K562 (cell line): ENCODE measurements around the gene GNGT2. TPM values are rescaled to one million over a fixed set of nuclear protein-coding genes. Genes with fewer than 3 reads are reported as not detected.

Experiments used
- ATAC-seq: fragments of 200-7000 bp; cut with Tn5 transposase; 3 replicates; pipeline ENCODE4 v1.9.1; 2020; ENCODE audit warnings: moderate library complexity
- BruUV-seq: library from RNA; stranded (reverse); fragments of 400-500 nt; replicated peaks from 2 replicates; lab custom pipeline; 2021; lab: Mats Ljungman, UMichigan
- CTCF ChIA-PET: fragments of 300-600 bp; formaldehyde crosslinking; extraction: SDS; loops from one replicate; lab custom pipeline; 2021; ENCODE audit warnings: low intra/inter-chr PET ratio; lab: Yijun Ruan, JAX
- POLR2A ChIA-PET: fragments of 300-600, 350-650 bp; sonication (Branson Sonifier 250); formaldehyde crosslinking; extraction: SDS; loops from one replicate; lab custom pipeline; 2021; ENCODE audit warnings: antibody characterized with exemption, inconsistent platforms; lab: Yijun Ruan, JAX
- DNase-seq, 4 experiments: peaks; one replicate each; pipeline versions ENCODE4 v3.0.0 to v3.0.0-alpha.2; 2011 to 2018; ENCODE audit warnings: low spot score in 3 of 4, mixed read lengths in 3 of 4; ENCODE audit errors: extremely low read depth in 1 of 4
- FAIRE-seq: peaks from 2 replicates; lab custom pipeline; 2011; peaks lifted over from hg19 to GRCh38; lab: Jason Lieb, UNC
- H2AFZ ChIP-seq: 2 replicates; pipeline ENCODE4 v1.6.0; 2011; ENCODE audit warnings: low read depth, low read length, control low read depth, inconsistent platforms
- H3K27ac ChIP-seq: fragments of 200-600 bp; 3 replicates; pipeline ENCODE4 v1.8.0; 2011; ENCODE audit warnings: low read depth, mild to moderate bottlenecking, control low read depth, inconsistent platforms, low read length, moderate library complexity, mixed read lengths; ENCODE audit errors: extremely low read depth
- H3K27me3 ChIP-seq, 2 experiments: fragments of 300-600 bp in 1 of 2; 2 replicates in 1 of 2; 3 replicates in 1 of 2; pipeline versions ENCODE4 v1.6.0 to v1.8.0; 2011; ENCODE audit warnings: inconsistent platforms in 2 of 2, low read length in 2 of 2, mild to moderate bottlenecking in 1 of 2, mixed read lengths in 1 of 2, moderate library complexity in 1 of 2; ENCODE audit not compliant: control insufficient read depth in 2 of 2, insufficient read depth in 2 of 2
- H3K36me3 ChIP-seq: fragments of 300-600 bp; 3 replicates; pipeline ENCODE4 v1.8.0; 2011; ENCODE audit warnings: mild to moderate bottlenecking, low read length, inconsistent platforms; ENCODE audit not compliant: control insufficient read depth, insufficient read depth
- H3K4me1 ChIP-seq, 2 experiments: fragments of 200-600 bp in 1 of 2; replicated peaks in 1 of 2; 2 replicates in 1 of 2; 3 replicates in 1 of 2; pipeline versions ENCODE4 v1.5.1 to v1.8.0; 2011; ENCODE audit warnings: inconsistent platforms in 2 of 2, low read length in 2 of 2, mild to moderate bottlenecking in 1 of 2, mixed read lengths in 1 of 2, moderate library complexity in 1 of 2; ENCODE audit not compliant: control insufficient read depth in 2 of 2, insufficient read depth in 2 of 2
- H3K4me2 ChIP-seq: 2 replicates; pipeline ENCODE4 v1.6.1; 2011; ENCODE audit warnings: low read length, control low read depth, inconsistent platforms, mixed read lengths; ENCODE audit not compliant: insufficient read depth
- H3K4me3 ChIP-seq: fragments of 200-600 bp; sonication (generic), shearing (Covaris generic); 2 replicates; pipeline ENCODE4 v1.5.1; 2016; ENCODE audit warnings: control low read depth, inconsistent platforms
- H3K79me2 ChIP-seq: fragments of 200-600 bp; 3 replicates; pipeline ENCODE4 v1.8.0; 2011; ENCODE audit warnings: low read length, inconsistent platforms; ENCODE audit not compliant: control insufficient read depth, insufficient read depth
- H3K9ac ChIP-seq, 2 experiments: 2 replicates each; pipeline versions ENCODE4 v1.6.0 to v1.6.1; 2011; ENCODE audit warnings: low read depth in 2 of 2, low read length in 2 of 2, control low read depth in 1 of 2, inconsistent platforms in 1 of 2, mild to moderate bottlenecking in 1 of 2, mixed read lengths in 1 of 2; ENCODE audit not compliant: insufficient read depth in 1 of 2
- H3K9me1 ChIP-seq: one replicate; pipeline ENCODE4 v1.6.0; 2011; ENCODE audit warnings: inconsistent platforms, mild to moderate bottlenecking, low read length, moderate library complexity; ENCODE audit not compliant: control insufficient read depth, insufficient read depth
- H3K9me3 ChIP-seq: replicated peaks from 2 replicates; pipeline ENCODE4 v1.5.1; 2011; ENCODE audit warnings: low read depth, low read length, inconsistent platforms; ENCODE audit not compliant: control insufficient read depth, insufficient read depth
- H4K20me1 ChIP-seq: replicated peaks from 2 replicates; pipeline ENCODE4 v1.6.1; 2011; ENCODE audit warnings: low read length, inconsistent platforms, mixed read lengths; ENCODE audit not compliant: control insufficient read depth, insufficient read depth
- ADNP ChIP-seq: fragments of 200-800 bp; sonication (Bioruptor generic); IDR thresholded peaks from 2 replicates; pipeline ENCODE4 v1.6.1; 2016; ENCODE audit warnings: missing genetic modification characterization, missing compliant biosample characterization
- ASH1L ChIP-seq: fragments of 450-650 bp; IDR thresholded peaks from 2 replicates; pipeline ENCODE4 v1.6.1; 2018; ENCODE audit warnings: borderline replicate concordance, mild to moderate bottlenecking, low read depth; ENCODE audit not compliant: partially characterized antibody
- ATF1 ChIP-seq, 2 experiments: fragments of 450-650 bp in 1 of 2; IDR thresholded peaks; 2 replicates each; pipeline ENCODE4 v1.6.1; 2016; ENCODE audit warnings: missing compliant biosample characterization in 1 of 2, missing genetic modification characterization in 1 of 2
- CBFA2T2 ChIP-seq: fragments of 450-650 bp; conservative IDR thresholded peaks from 2 replicates; pipeline ENCODE4 v1.6.1; 2017; ENCODE audit warnings: mild to moderate bottlenecking
- EZH2 ChIP-seq: IDR thresholded peaks from 2 replicates; pipeline ENCODE4 v1.6.1; 2012; ENCODE audit warnings: low read depth, mild to moderate bottlenecking, inconsistent platforms, low read length, borderline replicate concordance
- GABPA ChIP-seq: fragments of 200-800 bp; sonication (Bioruptor generic); conservative IDR thresholded peaks from 2 replicates; pipeline ENCODE4 v1.6.1; 2016; ENCODE audit warnings: low read depth, missing genetic modification characterization, missing compliant biosample characterization
- HDAC2 ChIP-seq: fragments of 450-650 bp; IDR thresholded peaks from 2 replicates; pipeline ENCODE4 v1.6.1; 2016; ENCODE audit warnings: mild to moderate bottlenecking
- HNRNPK ChIP-seq: fragments of 200-400 bp; formaldehyde crosslinking; IDR thresholded peaks from one replicate; pipeline ENCODE4 v1.6.1; 2018; ENCODE audit warnings: mild to moderate bottlenecking, low read depth, low read length; ENCODE audit not compliant: poor library complexity, severe bottlenecking
- MBD2 ChIP-seq: sonication (generic); IDR thresholded peaks from 2 replicates; pipeline ENCODE4 v1.6.1; 2016; ENCODE audit warnings: low read depth, borderline replicate concordance
- NBN ChIP-seq: fragments of 450-650 bp; IDR thresholded peaks from 2 replicates; pipeline ENCODE4 v1.6.1; 2016; ENCODE audit warnings: low read depth, mild to moderate bottlenecking
- PCBP1 ChIP-seq: fragments of 200-400 bp; formaldehyde crosslinking; IDR thresholded peaks from 2 replicates; pipeline ENCODE4 v1.6.1; 2018; ENCODE audit warnings: mild to moderate bottlenecking, low read depth, low read length; ENCODE audit not compliant: poor library complexity, severe bottlenecking
- SMARCA5 ChIP-seq: fragments of 450-650 bp; IDR thresholded peaks from 2 replicates; pipeline ENCODE4 v1.6.1; 2016
- TAF15 ChIP-seq: fragments of 200-400 bp; formaldehyde crosslinking; IDR thresholded peaks from 2 replicates; pipeline ENCODE4 v1.6.1; 2017; ENCODE audit warnings: mild to moderate bottlenecking, low read depth, low read length, moderate library complexity
- ZNF124 ChIP-seq: sonication (generic); formaldehyde crosslinking; IDR thresholded peaks from 2 replicates; pipeline ENCODE4 v1.8.1; 2022; ENCODE audit warnings: missing genetic modification reagents
- ZNF140 ChIP-seq: fragments of 250-450 bp; sonication (Bioruptor Pico); IDR thresholded peaks from 2 replicates; pipeline ENCODE4 v1.8.0; 2021; ENCODE audit warnings: moderate library complexity, mild to moderate bottlenecking, inconsistent platforms
- ZNF217 ChIP-seq: sonication (generic); formaldehyde crosslinking; IDR thresholded peaks from 2 replicates; pipeline ENCODE4 v1.8.0; 2022; ENCODE audit warnings: mild to moderate bottlenecking, missing genetic modification reagents
- WGBS: fragments of 100-300 bp; shearing (Covaris generic); methylation state at CpG from one replicate; pipeline ENCODE4 v1.1.6; 2016; ENCODE audit warnings: low coverage, mixed read lengths; ENCODE audit not compliant: insufficient coverage; ENCODE audit errors: missing lambda C conversion rate; 5-methylcytosine and 5-hydroxymethylcytosine counted together
- in situ Hi-C: fragments of 300-500 bp; cut with MboI; formaldehyde crosslinking; loops from 4 replicates; pipeline ENCODE4 v1.15.0; 2018; ENCODE audit warnings: inconsistent platforms, mixed read lengths
- intact Hi-C: fragments of 100-400 bp; cut with micrococcal nuclease; formaldehyde crosslinking; loops from 2 replicates; pipeline ENCODE4 v1.14.2; 2022
- polyA plus RNA-seq, 8 experiments: library from polyadenylated mRNA; depleted of rRNA in 4 of 8; stranded (reverse) in 5 of 8; unstranded in 3 of 8; fragments of >200 nt; fragmentation: Nextera tagmentation in 2 of 8; fragmentation: Illumina TruSeq in 1 of 8; extraction: Ambion mirVana in 2 of 8; extraction: Trizol in 1 of 8; gene quantifications; 2 replicates each; pipeline versions ENCODE4 v1.2.1 to v1.2.3, GENCODE V29; 2011 to 2014; ENCODE audit warnings: inconsistent platforms in 1 of 8, missing spikeins in 1 of 8
- total RNA-seq, 7 experiments: library from RNA; depleted of rRNA in 6 of 7; stranded (reverse); fragments of >200 nt in 6 of 7; fragmentation: Illumina TruSeq in 2 of 7; extraction: Trizol in 2 of 7; gene quantifications; 2 replicates each; pipeline versions ENCODE4 v1.2.1 to v1.2.3, GENCODE V29; 2011 to 2021; ENCODE audit warnings: low replicate concordance in 1 of 7

GNGT2 gene
- total and polyA plus RNA-seq, 9 of the 15 experiments (the other 6 are each of a cell fraction or from before 2014, with no cell fraction given): not detected

DNA sequence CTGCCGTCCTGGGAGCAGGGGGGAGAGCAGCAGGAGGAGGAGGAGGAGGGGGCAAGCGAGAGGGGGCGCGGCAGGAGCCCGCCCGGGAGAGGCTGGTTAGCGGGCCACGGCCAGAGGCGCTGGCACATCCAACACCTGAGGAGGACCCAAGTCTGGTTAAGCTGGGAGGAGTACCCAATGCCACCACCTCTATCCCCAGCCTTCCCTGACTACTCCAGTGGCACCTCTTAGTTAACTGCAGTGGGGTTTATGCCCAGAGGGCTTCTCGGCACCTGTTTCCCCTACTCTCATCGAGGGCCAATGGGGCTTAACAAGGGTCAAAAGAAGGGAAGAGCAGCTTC lies 14.6 kb upstream of the GNGT2 start:
- Histone ChIP-seq H2AFZ (no peak overlapping the region), H4K20me1 (no peaks in the 10 kb centered on the region), H3K4me1 (peaks cover 0 to 24% of the 10 kb centered on the region in 2 experiments; a peak in 3 of 5 replicates), H3K4me2 (no peak overlapping the region), H3K79me2 (no peaks in the 10 kb centered on the region), H3K9me3 (no peaks in the 10 kb centered on the region; the same call in 1 of the 2 replicates), H3K4me3 (no peak overlapping the region), H3K36me3 (no peaks in the 10 kb centered on the region), H3K27me3 (peaks cover 0 to 54% of the 10 kb centered on the region in 2 experiments; a peak in 3 of 5 replicates)
- BruUV-seq: no TSS peak
- ChIA-PET CTCF (no interaction called here), POLR2A (interaction anchor here (0.6 to 1.7 kb wide), 3 partner anchors 10 to 390 kb away, joined by 3 to 4 read pairs (median 3); no protein-coding TSS in a partner anchor)
- no peak for ATAC-seq
- 0% methylated on average over 2 of the region's 11 CpGs for WGBS
- no peak for FAIRE-seq
- DNase-seq: no peak
- in situ Hi-C loops (no loop called here), intact Hi-C loops (loop anchor here (5.0 kb wide), 4 partner anchors 33 to 273 kb away; no protein-coding TSS in a partner anchor)
- TF ChIP-seq PCBP1: no peak
- TF ChIP-seq ZNF124: no peak
- no peak for TF ChIP-seq EZH2
- TF ChIP-seq HNRNPK: no peak
- no peak for TF ChIP-seq ATF1 (CRISPR knock-in tag; IDR thresholded peaks at IDR 0.05)
- no peak for TF ChIP-seq ATF1 (tag; IDR thresholded peaks at IDR 0.05)
- TF ChIP-seq ZNF140: no peak
- no peak for TF ChIP-seq TAF15
- no peak for TF ChIP-seq ADNP (tag)
- no peak for TF ChIP-seq SMARCA5
- no peak for TF ChIP-seq ASH1L
- TF ChIP-seq NBN: no peak
- no peak for TF ChIP-seq ZNF217 (CRISPR knock-in tag)
- no peak for TF ChIP-seq MBD2
- no peak for TF ChIP-seq HDAC2
- TF ChIP-seq CBFA2T2: no peak
- no peak for TF ChIP-seq GABPA (tag)
- TF ChIP-seq, all 486 proteins: peak for 0
- Histone ChIP-seq H3K9me1 (no peaks in the 10 kb centered on the region), H3K9ac (no peak overlapping the region), H3K27ac (no peak overlapping the region)
